Measurements from ENCODE around the gene TOM1. TPM values are rescaled to one million over a fixed set of nuclear protein-coding genes. Genes with fewer than 3 reads are reported as not detected.

Gene TOM1
- total and polyA plus RNA-seq, 2 of the 13 experiments (the other 11 are each of a cell fraction or from before 2014, with no cell fraction given), result 30.8 to 87.3 TPM

GRCh38 chr22:35375031-35375430, 75.3 kb downstream of the TOM1 start:
- TF ChIP-seq ZNF383 (CRISPR knock-in tag; IDR thresholded peaks at IDR 0.05; ENCODE audit: borderline replicate concordance), result no peak
- WGBS (ENCODE audit: low lambda C conversion rate), result 93% methylated on average over 3 of the region's 3 CpGs
- no TSS peak for BruUV-seq (replicated peaks)
- intact Hi-C loops (cut with micrococcal nuclease; ENCODE audit: unreplicated experiment), result no loop called here
- no peak overlapping the region for H2AFZ ChIP-seq (ENCODE audit: low read length)
- FAIRE-seq, result no peak
- ChIA-PET POLR2A (no interaction called here), CTCF (ENCODE audit: low intra/inter-chr PET ratio, low total read pairs) (no interaction called here)
- H4K20me1 ChIP-seq (ENCODE audit: insufficient read depth, low read length), result no peaks in the 10 kb centered on the region
- DNase-seq (ENCODE audit: low spot score), result no peak
- no peaks in the 10 kb centered on the region for H3K27me3 ChIP-seq (ENCODE audit: control insufficient read depth in 1 of 2, insufficient read depth in 2 of 2, low read length in 2 of 2)
- H3K4me1 ChIP-seq (ENCODE audit: insufficient read depth, low read length), result peaks cover 95% of the 10 kb centered on the region
- H3K4me3 ChIP-seq (replicated peaks in 1 of 3; ENCODE audit: insufficient read depth in 1 of 3, low read depth in 2 of 3, low read length in 3 of 3), result no peak overlapping the region
- in situ Hi-C loops (cut with HindIII; ENCODE audit: extremely low pct_ligation_motif_present, low pct_unique_long_range_greater_than_20kb), result no loop called here
- H3K27ac ChIP-seq (ENCODE audit: extremely low read length, insufficient read depth, low read length), result no peak overlapping the region
- no peaks in the 10 kb centered on the region for H3K79me2 ChIP-seq (ENCODE audit: insufficient read depth, low read length)
- H3K9ac ChIP-seq (ENCODE audit: insufficient read depth, low read depth, low read length), result no peak overlapping the region
- H3K9me3 ChIP-seq (ENCODE audit: low read length), result no peaks in the 10 kb centered on the region
- H3K4me2 ChIP-seq (ENCODE audit: low read depth, low read length), result no peak overlapping the region
- no peaks in the 10 kb centered on the region for H3K36me3 ChIP-seq (replicated peaks in 1 of 2; ENCODE audit: control insufficient read depth in 1 of 2, insufficient read depth in 2 of 2, low read length in 2 of 2)
- ATAC-seq, result no peak

- H3K79me2 ChIP-seq (ENCODE audit: insufficient read depth, low read length), result no peaks in the 10 kb centered on the region
- intact Hi-C loops (cut with micrococcal nuclease; ENCODE audit: unreplicated experiment), result no loop called here
- POLR2A ChIA-PET, result interaction anchor here (0.6 kb wide), 1 partner anchor 10 kb away, joined by 3 read pairs; no protein-coding TSS in a partner anchor
- no peak overlapping the region for H3K4me2 ChIP-seq (ENCODE audit: low read depth, low read length)
- CTCF ChIA-PET (ENCODE audit: low intra/inter-chr PET ratio, low total read pairs), result no interaction called here
- H3K9me3 ChIP-seq (ENCODE audit: low read length), result no peaks in the 10 kb centered on the region
- H3K27me3 ChIP-seq (ENCODE audit: control insufficient read depth in 1 of 2, insufficient read depth in 2 of 2, low read length in 2 of 2), result no peaks in the 10 kb centered on the region
- ATAC-seq (no peak), FAIRE-seq (no peak), DNase-seq (ENCODE audit: low spot score) (no peak)
- H3K36me3 ChIP-seq (replicated peaks in 1 of 2; ENCODE audit: control insufficient read depth in 1 of 2, insufficient read depth in 2 of 2, low read length in 2 of 2), result no peaks in the 10 kb centered on the region
- H3K9ac ChIP-seq (ENCODE audit: insufficient read depth, low read depth, low read length), result no peak overlapping the region
- H4K20me1 ChIP-seq (ENCODE audit: insufficient read depth, low read length), result no peaks in the 10 kb centered on the region
- no peak overlapping the region for H3K27ac ChIP-seq (ENCODE audit: extremely low read length, insufficient read depth, low read length)
- in situ Hi-C loops (cut with HindIII; ENCODE audit: extremely low pct_ligation_motif_present, low pct_unique_long_range_greater_than_20kb), result no loop called here
- no peak overlapping the region for H2AFZ ChIP-seq (ENCODE audit: low read length)
- no TSS peak for BruUV-seq (replicated peaks)
- H3K4me3 ChIP-seq (replicated peaks in 1 of 3; ENCODE audit: insufficient read depth in 1 of 3, low read depth in 2 of 3, low read length in 3 of 3), result no peak overlapping the region
- 93% methylated on average over 8 of the region's 8 CpGs for WGBS (ENCODE audit: low lambda C conversion rate)
- H3K4me1 ChIP-seq (ENCODE audit: insufficient read depth, low read length), result peaks cover 95% of the 10 kb centered on the region
- TF ChIP-seq MLX (CRISPR knock-in tag; IDR thresholded peaks at IDR 0.05) (no peak), ZMYM4 (CRISPR knock-in tag; IDR thresholded peaks at IDR 0.05) (no peak), THAP9 (CRISPR knock-in tag; IDR thresholded peaks at IDR 0.05; ENCODE audit: borderline replicate concordance) (no peak), JUND (CRISPR knock-in tag; IDR thresholded peaks at IDR 0.05) (no peak), NR0B2 (CRISPR knock-in tag; IDR thresholded peaks at IDR 0.05) (no peak), SP5 (CRISPR knock-in tag; IDR thresholded peaks at IDR 0.05; ENCODE audit: borderline replicate concordance, low read depth) (no peak), SNAI1 (CRISPR knock-in tag; IDR thresholded peaks at IDR 0.05; ENCODE audit: borderline replicate concordance) (no peak), POGZ (CRISPR knock-in tag; IDR thresholded peaks at IDR 0.05) (no peak), ZBTB10 (CRISPR knock-in tag; IDR thresholded peaks at IDR 0.05; ENCODE audit: borderline replicate concordance) (no peak)
Measured at GRCh38 chr22:35375526-35375925, 75.8 kb downstream of the TOM1 start.
